GM19025 (cell line): Measurements from ENCODE around the gene BTBD16.

Source experiments
- ATAC-seq: cut with Tn5 transposase; IDR thresholded peaks from one replicate; pipeline ENCODE4 v1.9.1; 2021; ENCODE audit warnings: mild to moderate bottlenecking, low read depth, moderate library complexity; ENCODE audit not compliant: unreplicated experiment

Gene BTBD16

GRCh38 chr10:122338609-122339441 lies 67.7 kb downstream of the BTBD16 start:
- ATAC-seq: no peak

DNA sequence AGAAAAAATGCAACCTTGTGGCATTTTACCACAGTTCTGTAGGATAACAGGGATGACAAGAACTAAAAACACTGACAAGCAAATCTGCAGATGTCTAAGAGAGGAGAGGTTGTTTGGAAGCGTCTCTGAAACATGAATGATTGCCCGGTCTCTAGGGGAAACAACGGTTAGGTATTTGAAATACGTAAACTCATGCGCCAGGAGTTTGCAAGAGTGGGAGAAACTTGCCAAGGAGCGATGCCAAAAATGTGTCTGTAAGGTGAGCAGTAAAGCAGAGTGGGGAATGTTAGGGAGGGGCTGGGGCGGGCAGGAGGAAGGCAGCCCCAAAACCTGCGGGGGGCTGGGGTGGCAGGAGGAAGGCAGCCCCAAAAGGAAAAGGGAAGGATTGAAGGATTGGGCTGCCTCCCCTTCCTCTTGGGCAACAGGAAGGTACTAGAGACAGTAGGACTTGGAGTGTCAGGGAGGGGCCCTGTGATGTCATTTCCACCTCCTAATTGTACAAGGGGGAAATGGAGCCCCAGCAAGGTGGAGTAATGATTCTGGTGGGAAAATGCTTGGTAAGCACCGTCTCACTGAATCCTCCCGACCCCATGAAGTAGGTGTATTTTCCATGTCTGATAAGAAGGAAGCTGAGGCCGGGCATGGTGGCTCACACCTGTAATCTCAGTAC lies 70.2 kb downstream of the BTBD16 start:
- ATAC-seq: no peak

DNA sequence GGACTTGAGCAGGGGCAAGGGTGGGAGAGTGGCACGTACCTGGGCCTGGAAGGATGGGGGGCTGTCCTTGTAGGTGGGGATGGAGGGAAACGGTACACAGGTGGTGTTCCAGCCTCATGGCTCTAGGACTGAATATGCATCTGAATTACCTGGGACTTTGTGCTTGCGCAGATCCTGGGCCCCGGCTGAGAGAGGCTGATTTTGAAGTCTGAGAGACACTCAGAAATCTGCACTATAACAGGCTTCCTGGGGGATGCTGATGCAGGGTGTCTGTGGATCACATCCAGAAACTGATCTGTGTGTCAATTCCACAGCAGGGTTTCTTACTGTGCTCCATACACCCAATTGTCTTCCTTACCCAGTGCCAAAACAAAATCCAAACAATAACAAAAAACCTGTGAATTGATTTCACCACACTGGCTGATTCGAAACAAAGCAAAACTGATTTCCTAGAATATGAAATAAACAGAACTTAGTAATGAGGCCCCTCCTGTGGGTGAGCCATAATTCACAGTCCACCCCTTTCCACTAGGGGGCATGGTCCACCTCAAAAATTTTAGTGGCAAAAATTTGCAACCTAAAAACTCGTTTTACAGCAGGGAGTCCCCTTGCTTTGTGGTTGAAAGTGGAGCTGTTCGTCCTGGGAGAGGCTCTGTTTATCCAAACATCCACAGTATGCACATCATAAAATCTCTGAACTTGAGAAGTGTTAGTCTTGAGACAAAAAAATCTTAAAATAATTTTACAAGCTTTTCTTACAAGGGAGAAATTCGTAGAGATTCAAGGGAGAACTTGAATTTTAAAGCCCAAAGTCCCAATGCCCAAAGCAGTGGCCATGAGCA lies 71.4 kb downstream of the BTBD16 start:
- no peak for ATAC-seq

GRCh38 chr10:122343135-122343800 lies 72.2 kb downstream of the BTBD16 start:
- no peak for ATAC-seq

GRCh38 chr10:122343936-122344335 lies 72.8 kb downstream of the BTBD16 start:
- no peak for ATAC-seq

- no peak for ATAC-seq
Observed at GRCh38 chr10:122344741-122345258, 73.7 kb downstream of the BTBD16 start.

GRCh38 chr10:122346326-122346950 lies 75.3 kb downstream of the BTBD16 start:
- no peak for ATAC-seq

DNA sequence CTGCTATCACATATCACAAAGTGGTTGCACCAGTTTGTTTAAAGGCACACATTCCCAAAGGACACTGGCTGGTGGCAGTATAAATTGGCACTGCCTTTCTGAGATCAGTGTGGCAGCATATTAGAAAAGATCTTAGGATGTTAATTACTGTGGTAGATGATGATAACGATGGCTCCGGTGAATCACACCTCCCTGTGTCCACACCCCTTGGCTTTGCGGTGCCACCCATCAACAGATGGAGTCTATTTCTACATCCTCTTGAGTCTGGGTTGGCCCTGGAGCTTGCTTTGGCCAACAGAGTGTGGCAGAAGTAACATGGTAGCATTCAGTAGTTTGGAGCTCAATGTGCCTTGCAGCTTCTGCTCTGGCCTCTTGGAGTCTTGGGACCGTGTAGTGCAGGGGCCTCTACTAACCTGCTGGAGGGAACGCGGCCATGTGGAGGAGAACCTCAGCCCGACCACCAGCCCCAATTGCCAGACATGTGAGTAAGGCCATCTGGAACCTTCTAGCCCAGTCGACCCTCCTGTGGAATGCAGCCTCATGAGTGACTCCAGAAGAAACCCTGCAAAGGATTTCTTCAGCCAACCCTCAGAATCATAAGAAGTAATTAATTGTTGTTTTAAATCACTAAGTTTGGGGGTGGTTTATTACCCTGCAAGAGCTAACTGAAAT lies 76.2 kb downstream of the BTBD16 start:
- ATAC-seq: no peak

- no peak for ATAC-seq
Observed at GRCh38 chr10:122348512-122348911, 77.4 kb downstream of the BTBD16 start.

DNA sequence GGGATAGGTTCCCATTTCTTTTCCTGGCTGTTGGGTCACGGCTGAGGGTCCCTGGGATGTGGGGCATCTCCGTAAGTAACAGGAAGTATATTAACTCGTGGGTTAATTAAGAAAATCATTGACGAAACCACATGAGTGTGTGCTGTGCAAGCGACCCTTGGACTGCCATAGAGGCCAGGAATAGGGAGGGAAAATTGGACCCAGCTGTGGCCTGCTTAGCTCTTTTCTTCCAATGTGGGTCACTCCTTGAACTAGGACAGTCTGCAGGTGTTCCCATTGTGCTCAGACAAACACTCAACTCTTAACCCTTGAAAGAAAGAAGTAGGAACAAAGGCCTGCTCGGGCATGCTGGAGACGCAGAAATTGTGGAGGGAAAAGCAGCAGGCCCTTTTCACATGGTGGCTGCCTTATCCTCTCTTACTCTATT lies 77.9 kb downstream of the BTBD16 start:
- no peak for ATAC-seq

DNA sequence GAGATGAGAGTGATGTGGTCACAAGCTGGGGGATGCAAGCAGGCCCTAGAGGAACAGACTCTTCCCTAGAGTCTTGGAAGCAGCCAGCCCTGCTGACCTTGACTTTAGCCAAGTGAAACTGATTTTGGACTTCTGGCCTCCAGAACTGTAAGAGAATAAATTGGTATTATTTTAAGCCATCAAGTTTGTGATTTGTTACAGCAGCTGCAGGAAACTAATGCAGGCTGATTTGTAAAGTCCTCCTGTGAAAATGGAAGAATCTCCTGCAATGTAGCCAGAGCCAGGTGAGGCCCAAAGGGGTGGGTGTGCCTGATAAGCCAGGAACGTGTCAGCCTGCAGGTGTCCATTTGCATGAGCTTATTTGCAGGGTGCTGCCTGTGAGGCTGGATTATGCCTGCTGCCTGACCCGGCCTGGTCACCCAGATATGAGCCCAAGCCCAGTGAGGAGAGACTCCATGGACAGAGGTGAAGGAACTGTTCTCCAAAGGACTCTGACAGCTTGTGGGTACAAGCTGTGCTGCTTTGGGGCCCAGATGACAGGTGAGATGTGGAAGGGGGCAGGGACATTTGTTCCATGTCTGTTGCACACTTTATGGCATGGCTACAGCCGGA lies 78.8 kb downstream of the BTBD16 start:
- no peak for ATAC-seq

- no peak for ATAC-seq
Observed at GRCh38 chr10:122350893-122351292, 79.8 kb downstream of the BTBD16 start.

- ATAC-seq: no peak
Observed at GRCh38 chr10:122352817-122353525, 81.9 kb downstream of the BTBD16 start.

GRCh38 chr10:122354383-122354782 lies 83.3 kb downstream of the BTBD16 start:
- no peak for ATAC-seq

GRCh38 chr10:122357685-122358084 lies 86.6 kb downstream of the BTBD16 start:
- ATAC-seq: no peak

DNA sequence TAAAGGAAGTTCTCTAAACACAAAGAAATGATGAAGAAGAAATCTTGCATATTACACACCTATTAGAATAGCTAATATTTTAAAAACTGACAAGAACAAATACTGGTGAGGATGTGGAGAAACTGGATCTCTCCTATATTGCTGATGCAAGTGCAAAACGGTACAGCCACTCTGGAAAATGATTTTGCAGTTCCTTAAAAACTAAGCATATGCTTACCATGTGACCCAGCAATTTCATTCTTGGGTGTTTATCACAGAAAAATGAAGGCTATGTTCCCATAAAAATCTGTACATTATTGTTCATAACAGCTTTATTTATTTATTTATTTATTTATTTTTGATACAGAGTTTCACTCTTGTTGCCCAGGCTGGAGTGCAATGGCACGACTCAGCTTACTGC lies 88.5 kb downstream of the BTBD16 start:
- no peak for ATAC-seq

GRCh38 chr10:122361046-122361445 lies 90.0 kb downstream of the BTBD16 start:
- no peak for ATAC-seq

DNA sequence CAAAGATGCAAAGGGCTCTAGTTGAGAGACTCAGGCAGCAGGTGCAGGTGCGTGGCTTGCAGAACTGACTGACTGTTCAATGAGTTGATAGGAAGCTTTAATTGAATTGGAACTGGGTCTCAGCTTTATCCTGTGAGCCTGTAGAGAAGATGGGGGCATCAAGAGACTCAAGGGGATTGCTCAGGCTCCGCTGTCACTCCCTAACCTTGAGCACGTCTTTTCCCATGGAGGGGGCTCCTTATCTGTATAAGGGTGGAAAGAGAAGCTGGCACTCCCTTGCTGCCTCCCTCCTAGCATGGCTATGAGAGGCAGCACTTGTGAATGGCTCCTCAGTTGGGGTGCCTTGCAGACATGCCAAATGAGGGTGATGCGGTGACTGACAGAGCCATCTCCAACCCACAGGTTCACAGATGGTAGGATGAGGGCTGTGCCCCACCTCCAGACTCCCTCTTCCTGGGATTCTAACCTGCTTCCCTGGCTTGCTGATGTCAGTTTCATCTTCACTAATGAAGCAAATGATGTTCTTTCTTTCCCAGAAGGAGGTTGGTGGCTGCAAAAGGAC lies 91.0 kb downstream of the BTBD16 start:
- no peak for ATAC-seq
